Measurements from ENCODE around the gene CDC42BPA.

CDC42BPA gene

GRCh38 chr1:227192163-227192562, 126.1 kb downstream of the CDC42BPA start:
- no peak overlapping the region for H2AFZ ChIP-seq (ENCODE audit: insufficient read depth, low read length, poor library complexity)
- H3K79me1 ChIP-seq (ENCODE audit: low read length) = no peaks in the 10 kb centered on the region
- H2BK5ac ChIP-seq (ENCODE audit: low read depth, low read length, poor library complexity) = no peak overlapping the region
- H3K9me3 ChIP-seq (ENCODE audit: insufficient read depth, low read depth, low read length) = no peaks in the 10 kb centered on the region
- H2AK5ac ChIP-seq (ENCODE audit: low read length) = no peak overlapping the region
- H4K12ac ChIP-seq (ENCODE audit: low read depth, low read length) = no peak overlapping the region
- H3K27me3 ChIP-seq (ENCODE audit: insufficient read depth, low read length) = no peaks in the 10 kb centered on the region
- H3K14ac ChIP-seq (ENCODE audit: low read length) = no peak overlapping the region
- no peaks in the 10 kb centered on the region for H3K4me1 ChIP-seq (ENCODE audit: control insufficient read depth in 1 of 2, insufficient read depth in 2 of 2, low read length in 2 of 2)
- no peak overlapping the region for H4K8ac ChIP-seq (ENCODE audit: low read depth, low read length)
- H3K23ac ChIP-seq (ENCODE audit: low read length) = no peak overlapping the region
- no peak overlapping the region for H3K27ac ChIP-seq (ENCODE audit: low read depth, low read length)
- no peak overlapping the region for H3K9ac ChIP-seq (ENCODE audit: low read length)
- no peak overlapping the region for H2BK120ac ChIP-seq (ENCODE audit: insufficient read depth, low read length, poor library complexity)
- no CpG with 5 or more reads among the region's 2 CpGs for WGBS (ENCODE audit: extremely low coverage, insufficient coverage, insufficient read length)
- H2BK12ac ChIP-seq (ENCODE audit: low read length) = no peak overlapping the region
- no peak overlapping the region for H3K4ac ChIP-seq (ENCODE audit: low read depth, low read length)
- H3K18ac ChIP-seq (ENCODE audit: low read length) = no peak overlapping the region
- no peak overlapping the region for H4K91ac ChIP-seq (ENCODE audit: low read depth, low read length)
- H3K36me3 ChIP-seq (ENCODE audit: control insufficient read depth in 1 of 2, insufficient read depth in 2 of 2, low read length in 2 of 2) = no peaks in the 10 kb centered on the region
- peak in 1 of 2 donors; percentile 21 for DNase-seq
- no peak overlapping the region for H3K4me2 ChIP-seq (ENCODE audit: low read length)
- H3K4me3 ChIP-seq (ENCODE audit: low read depth, low read length) = no peak overlapping the region
- no peaks in the 10 kb centered on the region for H3K79me2 ChIP-seq (ENCODE audit: control insufficient read depth, insufficient read depth, low read length, poor library complexity)

GRCh38 chr1:227191607-227192006, 126.7 kb downstream of the CDC42BPA start:
- H3K79me1 ChIP-seq (ENCODE audit: low read length) = no peaks in the 10 kb centered on the region
- no peak overlapping the region for H4K91ac ChIP-seq (ENCODE audit: low read depth, low read length)
- H3K23ac ChIP-seq (ENCODE audit: low read length) = no peak overlapping the region
- no peak overlapping the region for H3K4me2 ChIP-seq (ENCODE audit: low read length)
- H3K79me2 ChIP-seq (ENCODE audit: control insufficient read depth, insufficient read depth, low read length, poor library complexity) = no peaks in the 10 kb centered on the region
- no peak overlapping the region for H3K4me3 ChIP-seq (ENCODE audit: low read depth, low read length)
- no peak overlapping the region for H3K9ac ChIP-seq (ENCODE audit: low read length)
- WGBS (ENCODE audit: extremely low coverage, insufficient coverage, insufficient read length) = no CpG with 5 or more reads among the region's 2 CpGs
- no peak overlapping the region for H4K8ac ChIP-seq (ENCODE audit: low read depth, low read length)
- H2BK12ac ChIP-seq (ENCODE audit: low read length) = no peak overlapping the region
- no peak overlapping the region for H2BK5ac ChIP-seq (ENCODE audit: low read depth, low read length, poor library complexity)
- H3K27ac ChIP-seq (ENCODE audit: low read depth, low read length) = no peak overlapping the region
- no peak overlapping the region for H4K12ac ChIP-seq (ENCODE audit: low read depth, low read length)
- no peak overlapping the region for H2AK5ac ChIP-seq (ENCODE audit: low read length)
- H3K36me3 ChIP-seq (ENCODE audit: control insufficient read depth in 1 of 2, insufficient read depth in 2 of 2, low read length in 2 of 2) = no peaks in the 10 kb centered on the region
- H3K14ac ChIP-seq (ENCODE audit: low read length) = no peak overlapping the region
- H3K18ac ChIP-seq (ENCODE audit: low read length) = no peak overlapping the region
- no peaks in the 10 kb centered on the region for H3K4me1 ChIP-seq (ENCODE audit: control insufficient read depth in 1 of 2, insufficient read depth in 2 of 2, low read length in 2 of 2)
- no peak overlapping the region for H2AFZ ChIP-seq (ENCODE audit: insufficient read depth, low read length, poor library complexity)
- no peak overlapping the region for H3K4ac ChIP-seq (ENCODE audit: low read depth, low read length)
- no peak for DNase-seq
- H3K9me3 ChIP-seq (ENCODE audit: insufficient read depth, low read depth, low read length) = no peaks in the 10 kb centered on the region
- H3K27me3 ChIP-seq (ENCODE audit: insufficient read depth, low read length) = no peaks in the 10 kb centered on the region
- no peak overlapping the region for H2BK120ac ChIP-seq (ENCODE audit: insufficient read depth, low read length, poor library complexity)

GRCh38 chr1:227190321-227190720, 128.0 kb downstream of the CDC42BPA start:
- H3K9ac ChIP-seq (ENCODE audit: low read length) = no peak overlapping the region
- no CpG with 5 or more reads among the region's 2 CpGs for WGBS (ENCODE audit: extremely low coverage, insufficient coverage, insufficient read length)
- no peak overlapping the region for H4K91ac ChIP-seq (ENCODE audit: low read depth, low read length)
- H3K36me3 ChIP-seq (ENCODE audit: control insufficient read depth in 1 of 2, insufficient read depth in 2 of 2, low read length in 2 of 2) = no peaks in the 10 kb centered on the region
- no peaks in the 10 kb centered on the region for H3K4me1 ChIP-seq (ENCODE audit: control insufficient read depth in 1 of 2, insufficient read depth in 2 of 2, low read length in 2 of 2)
- no peak overlapping the region for H2BK5ac ChIP-seq (ENCODE audit: low read depth, low read length, poor library complexity)
- no peak overlapping the region for H3K4me3 ChIP-seq (ENCODE audit: low read depth, low read length)
- H3K79me1 ChIP-seq (ENCODE audit: low read length) = no peaks in the 10 kb centered on the region
- no peak overlapping the region for H4K12ac ChIP-seq (ENCODE audit: low read depth, low read length)
- no peak overlapping the region for H2AFZ ChIP-seq (ENCODE audit: insufficient read depth, low read length, poor library complexity)
- no peak overlapping the region for H3K14ac ChIP-seq (ENCODE audit: low read length)
- peaks cover 2% of the 10 kb centered on the region for H3K9me3 ChIP-seq (ENCODE audit: insufficient read depth, low read depth, low read length)
- no peak overlapping the region for H3K4me2 ChIP-seq (ENCODE audit: low read length)
- no peak for DNase-seq
- H3K18ac ChIP-seq (ENCODE audit: low read length) = no peak overlapping the region
- no peak overlapping the region for H3K27ac ChIP-seq (ENCODE audit: low read depth, low read length)
- H2AK5ac ChIP-seq (ENCODE audit: low read length) = no peak overlapping the region
- no peak overlapping the region for H2BK12ac ChIP-seq (ENCODE audit: low read length)
- no peak overlapping the region for H4K8ac ChIP-seq (ENCODE audit: low read depth, low read length)
- H3K79me2 ChIP-seq (ENCODE audit: control insufficient read depth, insufficient read depth, low read length, poor library complexity) = no peaks in the 10 kb centered on the region
- no peak overlapping the region for H3K4ac ChIP-seq (ENCODE audit: low read depth, low read length)
- H3K27me3 ChIP-seq (ENCODE audit: insufficient read depth, low read length) = no peaks in the 10 kb centered on the region
- H2BK120ac ChIP-seq (ENCODE audit: insufficient read depth, low read length, poor library complexity) = no peak overlapping the region
- no peak overlapping the region for H3K23ac ChIP-seq (ENCODE audit: low read length)

- no peak overlapping the region for H2AK5ac ChIP-seq (ENCODE audit: low read length)
- no peaks in the 10 kb centered on the region for H3K27me3 ChIP-seq (ENCODE audit: insufficient read depth, low read length)
- no peaks in the 10 kb centered on the region for H3K79me2 ChIP-seq (ENCODE audit: control insufficient read depth, insufficient read depth, low read length, poor library complexity)
- H3K18ac ChIP-seq (ENCODE audit: low read length) = no peak overlapping the region
- no peak overlapping the region for H2BK120ac ChIP-seq (ENCODE audit: insufficient read depth, low read length, poor library complexity)
- H4K8ac ChIP-seq (ENCODE audit: low read depth, low read length) = no peak overlapping the region
- no peak overlapping the region for H4K12ac ChIP-seq (ENCODE audit: low read depth, low read length)
- no peak for DNase-seq
- H3K4me2 ChIP-seq (ENCODE audit: low read length) = no peak overlapping the region
- no peak overlapping the region for H3K23ac ChIP-seq (ENCODE audit: low read length)
- H2AFZ ChIP-seq (ENCODE audit: insufficient read depth, low read length, poor library complexity) = no peak overlapping the region
- no peak overlapping the region for H4K91ac ChIP-seq (ENCODE audit: low read depth, low read length)
- H3K4me1 ChIP-seq (ENCODE audit: control insufficient read depth in 1 of 2, insufficient read depth in 2 of 2, low read length in 2 of 2) = no peaks in the 10 kb centered on the region
- no peaks in the 10 kb centered on the region for H3K36me3 ChIP-seq (ENCODE audit: control insufficient read depth in 1 of 2, insufficient read depth in 2 of 2, low read length in 2 of 2)
- no peaks in the 10 kb centered on the region for H3K79me1 ChIP-seq (ENCODE audit: low read length)
- H3K27ac ChIP-seq (ENCODE audit: low read depth, low read length) = no peak overlapping the region
- no peak overlapping the region for H3K4me3 ChIP-seq (ENCODE audit: low read depth, low read length)
- H3K9me3 ChIP-seq (ENCODE audit: insufficient read depth, low read depth, low read length) = peaks cover 2% of the 10 kb centered on the region
- WGBS (ENCODE audit: extremely low coverage, insufficient coverage, insufficient read length) = no CpG with 5 or more reads among the region's 9 CpGs
- H3K9ac ChIP-seq (ENCODE audit: low read length) = no peak overlapping the region
- no peak overlapping the region for H3K4ac ChIP-seq (ENCODE audit: low read depth, low read length)
- H3K14ac ChIP-seq (ENCODE audit: low read length) = no peak overlapping the region
- H2BK12ac ChIP-seq (ENCODE audit: low read length) = no peak overlapping the region
- H2BK5ac ChIP-seq (ENCODE audit: low read depth, low read length, poor library complexity) = no peak overlapping the region
Measured at GRCh38 chr1:227185291-227185690, 133.0 kb downstream of the CDC42BPA start.
